Testis (tissue), 2 donors: ENCODE data around the gene ASPHD1.

Experiments used
- POLR2A ChIP-seq: fragments of 450-650 bp; IDR thresholded peaks from one replicate; pipeline ENCODE4 v1.6.1; 2017; ENCODE audit warnings: antibody characterized with exemption, mild to moderate bottlenecking, moderate library complexity
- TF ChIP-seq, protein P1 (sequence below), 3 experiments: fragments of 450-650 bp in 2 of 3; fragments of 200-600 bp in 1 of 3; sonication (generic) in 1 of 3; IDR thresholded peaks; one replicate each; pipeline ENCODE4 v1.5.1; 2016 to 2019; ENCODE audit warnings: antibody characterized with exemption in 3 of 3, mild to moderate bottlenecking in 2 of 3, moderate library complexity in 1 of 3

DNA sequence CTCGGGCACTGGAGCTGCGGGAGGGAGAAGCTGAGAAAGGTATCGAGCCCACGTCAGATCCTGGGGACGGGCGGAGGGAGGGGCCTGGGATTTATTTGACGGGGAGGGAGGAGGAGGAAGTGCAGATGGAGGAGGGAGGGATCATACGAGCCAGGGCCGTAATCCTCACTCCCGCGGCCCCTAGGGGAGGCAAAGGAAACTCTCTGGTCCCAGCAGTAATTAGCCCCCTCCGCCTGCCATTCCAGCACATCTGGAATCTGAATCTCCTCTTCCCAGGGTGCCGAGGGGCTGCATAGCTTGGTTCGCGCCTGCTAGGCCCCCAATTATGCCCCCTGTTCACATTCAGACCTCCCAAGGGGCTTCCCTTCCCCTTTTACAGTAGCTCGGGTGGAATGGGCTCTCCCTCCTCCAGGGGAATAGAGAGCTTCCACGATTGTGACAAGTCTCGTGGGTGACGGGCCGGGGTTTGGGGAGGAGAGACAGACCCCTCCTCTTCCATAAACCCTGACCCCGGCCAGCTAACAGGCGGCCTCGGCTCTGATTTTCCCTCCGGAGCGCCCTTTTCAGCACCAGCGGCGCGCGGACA is 679 bp upstream of the ASPHD1 start, which contains the start of gene SEZ6L2:
- TF ChIP-seq, protein P1, sequence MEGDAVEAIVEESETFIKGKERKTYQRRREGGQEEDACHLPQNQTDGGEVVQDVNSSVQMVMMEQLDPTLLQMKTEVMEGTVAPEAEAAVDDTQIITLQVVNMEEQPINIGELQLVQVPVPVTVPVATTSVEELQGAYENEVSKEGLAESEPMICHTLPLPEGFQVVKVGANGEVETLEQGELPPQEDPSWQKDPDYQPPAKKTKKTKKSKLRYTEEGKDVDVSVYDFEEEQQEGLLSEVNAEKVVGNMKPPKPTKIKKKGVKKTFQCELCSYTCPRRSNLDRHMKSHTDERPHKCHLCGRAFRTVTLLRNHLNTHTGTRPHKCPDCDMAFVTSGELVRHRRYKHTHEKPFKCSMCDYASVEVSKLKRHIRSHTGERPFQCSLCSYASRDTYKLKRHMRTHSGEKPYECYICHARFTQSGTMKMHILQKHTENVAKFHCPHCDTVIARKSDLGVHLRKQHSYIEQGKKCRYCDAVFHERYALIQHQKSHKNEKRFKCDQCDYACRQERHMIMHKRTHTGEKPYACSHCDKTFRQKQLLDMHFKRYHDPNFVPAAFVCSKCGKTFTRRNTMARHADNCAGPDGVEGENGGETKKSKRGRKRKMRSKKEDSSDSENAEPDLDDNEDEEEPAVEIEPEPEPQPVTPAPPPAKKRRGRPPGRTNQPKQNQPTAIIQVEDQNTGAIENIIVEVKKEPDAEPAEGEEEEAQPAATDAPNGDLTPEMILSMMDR (IDR thresholded peaks at IDR 0.05): no peak
- no peak for TF ChIP-seq POLR2A
